ENCODE data around the gene PLCH2. TPM values are rescaled to one million over a fixed set of nuclear protein-coding genes. Genes with fewer than 3 reads are reported as not detected.
A peak's percentile ranks its signal among the peaks of the same experiment; 100 is the strongest.

The PLCH2 gene
- total and polyA plus RNA-seq, 10 of the 15 experiments (the other 5 are each of a cell fraction or from before 2014, with no cell fraction given), result 0.03 to 0.73 (median 0.24) TPM; not detected in 3

DNA sequence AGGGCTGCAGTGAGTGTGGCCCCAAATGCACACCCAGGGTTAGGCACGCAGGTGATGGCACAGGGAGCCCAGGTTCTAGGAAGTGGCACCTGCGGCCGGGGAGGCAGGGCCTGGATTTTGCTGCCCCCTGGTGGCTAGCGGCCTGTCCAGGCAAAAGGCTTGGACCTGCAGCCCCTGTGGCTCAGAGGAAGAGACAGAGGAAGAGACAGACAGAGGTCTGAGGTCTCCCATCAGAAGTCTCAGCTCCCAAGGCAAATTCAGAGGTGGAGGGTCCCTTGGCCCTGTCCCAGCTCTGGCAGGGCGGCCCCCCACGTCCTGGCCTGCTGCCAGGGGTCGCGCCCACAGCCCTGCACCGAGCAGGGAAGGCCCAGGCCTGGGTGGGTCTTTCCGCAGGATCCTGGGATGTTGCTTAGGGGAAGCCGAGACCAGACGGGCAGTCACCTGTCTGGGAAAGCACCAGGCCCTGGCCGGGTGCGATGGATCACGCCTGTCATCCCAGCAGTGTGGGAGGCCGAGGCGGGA lies 72.0 kb downstream of the PLCH2 start:
- H3K4me1 ChIP-seq (ENCODE audit: control insufficient read depth, insufficient read depth, low read length), result peaks cover 25% of the 10 kb centered on the region
- TF ChIP-seq ZNF384 (IDR thresholded peaks at IDR 0.05; ENCODE audit: borderline replicate concordance, low read depth, low read length), result no peak
- TF ChIP-seq MEF2A (IDR thresholded peaks at IDR 0.05; ENCODE audit: insufficient read depth, low read depth, low read length), result no peak
- TF ChIP-seq CREB1 (IDR thresholded peaks at IDR 0.05; ENCODE audit: low read depth), result no peak
- TF ChIP-seq RB1 (IDR thresholded peaks at IDR 0.05; ENCODE audit: borderline replicate concordance), result 0 out of 2 replicates have a peak, but pooled peaks have one; percentile 11
- TF ChIP-seq, protein P1, sequence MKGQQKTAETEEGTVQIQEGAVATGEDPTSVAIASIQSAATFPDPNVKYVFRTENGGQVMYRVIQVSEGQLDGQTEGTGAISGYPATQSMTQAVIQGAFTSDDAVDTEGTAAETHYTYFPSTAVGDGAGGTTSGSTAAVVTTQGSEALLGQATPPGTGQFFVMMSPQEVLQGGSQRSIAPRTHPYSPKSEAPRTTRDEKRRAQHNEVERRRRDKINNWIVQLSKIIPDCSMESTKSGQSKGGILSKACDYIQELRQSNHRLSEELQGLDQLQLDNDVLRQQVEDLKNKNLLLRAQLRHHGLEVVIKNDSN (IDR thresholded peaks at IDR 0.05; ENCODE audit: borderline replicate concordance, extremely low read length, insufficient read depth, low read depth, low read length), result no peak
- no peak for TF ChIP-seq FOS (IDR thresholded peaks at IDR 0.05; ENCODE audit: borderline replicate concordance, extremely low read depth, insufficient read length)
- TF ChIP-seq HDAC6 (IDR thresholded peaks at IDR 0.05; ENCODE audit: unreplicated experiment), result no peak
- TF ChIP-seq BRCA1 (IDR thresholded peaks at IDR 0.05; ENCODE audit: low read depth, low read length), result no peak
- no peak for TF ChIP-seq STAT1 (conservative IDR thresholded peaks at IDR 0.05)
- no peak; the same call in 1 of the 2 replicates for TF ChIP-seq HDGF (IDR thresholded peaks at IDR 0.05)
- TF ChIP-seq, protein P2, sequence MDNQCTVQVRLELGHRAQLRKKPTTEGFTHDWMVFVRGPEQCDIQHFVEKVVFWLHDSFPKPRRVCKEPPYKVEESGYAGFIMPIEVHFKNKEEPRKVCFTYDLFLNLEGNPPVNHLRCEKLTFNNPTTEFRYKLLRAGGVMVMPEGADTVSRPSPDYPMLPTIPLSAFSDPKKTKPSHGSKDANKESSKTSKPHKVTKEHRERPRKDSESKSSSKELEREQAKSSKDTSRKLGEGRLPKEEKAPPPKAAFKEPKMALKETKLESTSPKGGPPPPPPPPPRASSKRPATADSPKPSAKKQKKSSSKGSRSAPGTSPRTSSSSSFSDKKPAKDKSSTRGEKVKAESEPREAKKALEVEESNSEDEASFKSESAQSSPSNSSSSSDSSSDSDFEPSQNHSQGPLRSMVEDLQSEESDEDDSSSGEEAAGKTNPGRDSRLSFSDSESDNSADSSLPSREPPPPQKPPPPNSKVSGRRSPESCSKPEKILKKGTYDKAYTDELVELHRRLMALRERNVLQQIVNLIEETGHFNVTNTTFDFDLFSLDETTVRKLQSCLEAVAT (IDR thresholded peaks at IDR 0.05), result no peak
- TF ChIP-seq JUND (IDR thresholded peaks at IDR 0.05; ENCODE audit: low read depth, low read length), result no peak
- TF ChIP-seq, protein P3, sequence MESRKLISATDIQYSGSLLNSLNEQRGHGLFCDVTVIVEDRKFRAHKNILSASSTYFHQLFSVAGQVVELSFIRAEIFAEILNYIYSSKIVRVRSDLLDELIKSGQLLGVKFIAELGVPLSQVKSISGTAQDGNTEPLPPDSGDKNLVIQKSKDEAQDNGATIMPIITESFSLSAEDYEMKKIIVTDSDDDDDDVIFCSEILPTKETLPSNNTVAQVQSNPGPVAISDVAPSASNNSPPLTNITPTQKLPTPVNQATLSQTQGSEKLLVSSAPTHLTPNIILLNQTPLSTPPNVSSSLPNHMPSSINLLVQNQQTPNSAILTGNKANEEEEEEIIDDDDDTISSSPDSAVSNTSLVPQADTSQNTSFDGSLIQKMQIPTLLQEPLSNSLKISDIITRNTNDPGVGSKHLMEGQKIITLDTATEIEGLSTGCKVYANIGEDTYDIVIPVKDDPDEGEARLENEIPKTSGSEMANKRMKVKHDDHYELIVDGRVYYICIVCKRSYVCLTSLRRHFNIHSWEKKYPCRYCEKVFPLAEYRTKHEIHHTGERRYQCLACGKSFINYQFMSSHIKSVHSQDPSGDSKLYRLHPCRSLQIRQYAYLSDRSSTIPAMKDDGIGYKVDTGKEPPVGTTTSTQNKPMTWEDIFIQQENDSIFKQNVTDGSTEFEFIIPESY (IDR thresholded peaks at IDR 0.05), result no peak
- no peak for TF ChIP-seq RAD51 (IDR thresholded peaks at IDR 0.05)
- TF ChIP-seq, protein P4, sequence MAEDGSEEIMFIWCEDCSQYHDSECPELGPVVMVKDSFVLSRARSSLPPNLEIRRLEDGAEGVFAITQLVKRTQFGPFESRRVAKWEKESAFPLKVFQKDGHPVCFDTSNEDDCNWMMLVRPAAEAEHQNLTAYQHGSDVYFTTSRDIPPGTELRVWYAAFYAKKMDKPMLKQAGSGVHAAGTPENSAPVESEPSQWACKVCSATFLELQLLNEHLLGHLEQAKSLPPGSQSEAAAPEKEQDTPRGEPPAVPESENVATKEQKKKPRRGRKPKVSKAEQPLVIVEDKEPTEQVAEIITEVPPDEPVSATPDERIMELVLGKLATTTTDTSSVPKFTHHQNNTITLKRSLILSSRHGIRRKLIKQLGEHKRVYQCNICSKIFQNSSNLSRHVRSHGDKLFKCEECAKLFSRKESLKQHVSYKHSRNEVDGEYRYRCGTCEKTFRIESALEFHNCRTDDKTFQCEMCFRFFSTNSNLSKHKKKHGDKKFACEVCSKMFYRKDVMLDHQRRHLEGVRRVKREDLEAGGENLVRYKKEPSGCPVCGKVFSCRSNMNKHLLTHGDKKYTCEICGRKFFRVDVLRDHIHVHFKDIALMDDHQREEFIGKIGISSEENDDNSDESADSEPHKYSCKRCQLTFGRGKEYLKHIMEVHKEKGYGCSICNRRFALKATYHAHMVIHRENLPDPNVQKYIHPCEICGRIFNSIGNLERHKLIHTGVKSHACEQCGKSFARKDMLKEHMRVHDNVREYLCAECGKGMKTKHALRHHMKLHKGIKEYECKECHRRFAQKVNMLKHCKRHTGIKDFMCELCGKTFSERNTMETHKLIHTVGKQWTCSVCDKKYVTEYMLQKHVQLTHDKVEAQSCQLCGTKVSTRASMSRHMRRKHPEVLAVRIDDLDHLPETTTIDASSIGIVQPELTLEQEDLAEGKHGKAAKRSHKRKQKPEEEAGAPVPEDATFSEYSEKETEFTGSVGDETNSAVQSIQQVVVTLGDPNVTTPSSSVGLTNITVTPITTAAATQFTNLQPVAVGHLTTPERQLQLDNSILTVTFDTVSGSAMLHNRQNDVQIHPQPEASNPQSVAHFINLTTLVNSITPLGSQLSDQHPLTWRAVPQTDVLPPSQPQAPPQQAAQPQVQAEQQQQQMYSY (CRISPR knock-in tag; IDR thresholded peaks at IDR 0.05), result no peak

More for the DNA sequence above, 72.0 kb downstream of the PLCH2 start:
- intact Hi-C loops (cut with micrococcal nuclease; ENCODE audit: unreplicated experiment) (loop anchor here (1.0 to 10.0 kb wide), 5 partner anchors 22 to 353 kb away; partner anchors contain the start of genes FAAP20 and PANK4), in situ Hi-C loops (cut with MboI) (loop anchor here (5.0 kb wide), 2 partner anchors 34 to 136 kb away; partner anchors contain the start of gene PEX10)
- RAD21 ChIA-PET (ENCODE audit: unreplicated experiment), result interaction anchor here (0.9 to 7.1 kb wide), 12 partner anchors 8 to 353 kb away, joined by 3 to 86 read pairs (median 12); partner anchors contain the start of genes FAAP20, MORN1, PANK4 and PRXL2B
- ATAC-seq, result peak; percentile 47
- SMC1A ChIA-PET (ENCODE audit: uncharacterized antibody, unreplicated experiment), result interaction anchor here (0.9 to 3.1 kb wide), 6 partner anchors 9 to 135 kb away, joined by 4 to 30 read pairs (median 17); partner anchors contain the start of genes PANK4, PEX10, PRXL2B and TNFRSF14
- Histone ChIP-seq H3K36me3 (ENCODE audit: control insufficient read depth in 2 of 2, insufficient read depth in 2 of 2, low read length in 1 of 2) (no peaks in the 10 kb centered on the region), H3K9me3 (replicated peaks; ENCODE audit: control insufficient read depth, insufficient read depth, low read length) (no peaks in the 10 kb centered on the region), H3K4me3 (peak overlapping the region; percentile 82), H3K79me2 (ENCODE audit: control insufficient read depth, insufficient read depth, low read length) (peaks cover 5% of the 10 kb centered on the region), H4K20me1 (ENCODE audit: control insufficient read depth, insufficient read depth) (no peaks in the 10 kb centered on the region), H3K9ac (ENCODE audit: control insufficient read depth, insufficient read depth, low read length) (peak overlapping the region; percentile 85), H3K27me3 (replicated peaks in 1 of 2; ENCODE audit: control insufficient read depth in 2 of 2, insufficient read depth in 2 of 2, low read length in 1 of 2) (no peaks in the 10 kb centered on the region), H3K27ac (ENCODE audit: control insufficient read depth, insufficient read depth) (peak overlapping the region; percentile 96), H3K4me2 (ENCODE audit: control insufficient read depth, insufficient read depth) (peak overlapping the region; percentile 99), H2AFZ (ENCODE audit: control insufficient read depth, low read depth, low read length) (no peak overlapping the region)
- POLR2A ChIA-PET, result interaction anchor here (0.6 to 4.9 kb wide), 15 partner anchors 8 to 353 kb away, joined by 3 to 62 read pairs (median 11); partner anchors contain the start of genes FAAP20, PANK4, PEX10 and PRXL2B
- under 1% methylated on average over 17 of the region's 17 CpGs for WGBS (ENCODE audit: insufficient coverage, insufficient replicate concordance, low lambda C conversion rate, missing lambda C conversion rate)
- CTCF ChIA-PET, result interaction anchor here (0.9 to 4.9 kb wide), 12 partner anchors 8 to 352 kb away, joined by 3 to 37 read pairs (median 8); partner anchors contain the start of genes FAAP20, MORN1, PANK4 and PEX10
- FAIRE-seq, result peak; percentile 71
- peak; percentile 50 for DNase-seq (ENCODE audit: low read depth, low spot score)
- BruUV-seq (replicated peaks), result no TSS peak

Measured in GM12878 (cell line).